DOHH2 (cell line): ENCODE measurements around the gene SETD3.

Experiments used
- H3F3A ChIP-seq: fragments of 200-600 bp; sonication (generic), shearing (Covaris generic); 2 replicates; pipeline ENCODE4 v1.6.0; 2016; ENCODE audit warnings: antibody characterized with exemption, mild to moderate bottlenecking; ENCODE audit not compliant: control insufficient read depth, insufficient read depth
- H3K27ac ChIP-seq: fragments of 200-600 bp; sonication (generic); 2 replicates; pipeline ENCODE4 v1.5.1; 2014; ENCODE audit warnings: low read depth, mild to moderate bottlenecking, low read length, moderate library complexity
- H3K27me3 ChIP-seq: fragments of 200-600 bp; sonication (generic); 2 replicates; pipeline ENCODE4 v1.6.1; 2014; ENCODE audit warnings: mild to moderate bottlenecking, low read length, mixed read lengths; ENCODE audit not compliant: control insufficient read depth
- H3K36me3 ChIP-seq: fragments of 200-600 bp; sonication (generic); 2 replicates; pipeline ENCODE4 v1.6.1; 2014; ENCODE audit warnings: mild to moderate bottlenecking, low read length, moderate library complexity, mixed read lengths; ENCODE audit not compliant: control insufficient read depth
- H3K4me1 ChIP-seq: fragments of 200-600 bp; sonication (generic); 2 replicates; pipeline ENCODE4 v1.6.1; 2014; ENCODE audit warnings: mild to moderate bottlenecking, low read length, mixed read lengths; ENCODE audit not compliant: control insufficient read depth
- H3K4me2 ChIP-seq: fragments of 200-600 bp; sonication (generic); 2 replicates; pipeline ENCODE4 v1.6.0; 2014; ENCODE audit warnings: mild to moderate bottlenecking, low read length, moderate library complexity
- H3K4me3 ChIP-seq: fragments of 200-600 bp; sonication (generic); 2 replicates; pipeline ENCODE4 v1.5.1; 2014; ENCODE audit warnings: mild to moderate bottlenecking, low read length, mixed read lengths
- H3K79me2 ChIP-seq: fragments of 200-600 bp; sonication (generic); 2 replicates; pipeline ENCODE4 v1.6.1; 2014; ENCODE audit warnings: mild to moderate bottlenecking, low read length, mixed read lengths; ENCODE audit not compliant: control insufficient read depth
- H3K9me2 ChIP-seq: fragments of 200-600 bp; sonication (generic); replicated peaks from 2 replicates; pipeline ENCODE4 v1.6.1; 2014; ENCODE audit warnings: mild to moderate bottlenecking, low read length, mixed read lengths; ENCODE audit not compliant: control insufficient read depth
- H3K9me3 ChIP-seq: fragments of 200-600 bp; sonication (generic); 2 replicates; pipeline ENCODE4 v1.6.1; 2014; ENCODE audit warnings: antibody characterized with exemption, low read length, mixed read lengths; ENCODE audit not compliant: control insufficient read depth, insufficient read depth
- H4K20me1 ChIP-seq: fragments of 200-600 bp; sonication (generic); 2 replicates; pipeline ENCODE4 v1.6.0; 2014; ENCODE audit warnings: low read depth, mild to moderate bottlenecking, antibody characterized with exemption, low read length, moderate library complexity; ENCODE audit not compliant: control insufficient read depth, insufficient read depth
- CTCF ChIP-seq: fragments of 200-600 bp; sonication (generic); IDR thresholded peaks from one replicate; pipeline ENCODE4 v1.5.1; 2014; ENCODE audit warnings: antibody characterized with exemption, mild to moderate bottlenecking, low read depth, low read length; ENCODE audit not compliant: poor library complexity, severe bottlenecking
- EZH2phosphoT487 ChIP-seq: fragments of 200-600 bp; sonication (generic); IDR thresholded peaks from 2 replicates; pipeline ENCODE4 v1.6.1; 2017; ENCODE audit warnings: borderline replicate concordance, mild to moderate bottlenecking, antibody characterized with exemption, low read length, moderate library complexity, mixed read lengths

SETD3 gene

DNA sequence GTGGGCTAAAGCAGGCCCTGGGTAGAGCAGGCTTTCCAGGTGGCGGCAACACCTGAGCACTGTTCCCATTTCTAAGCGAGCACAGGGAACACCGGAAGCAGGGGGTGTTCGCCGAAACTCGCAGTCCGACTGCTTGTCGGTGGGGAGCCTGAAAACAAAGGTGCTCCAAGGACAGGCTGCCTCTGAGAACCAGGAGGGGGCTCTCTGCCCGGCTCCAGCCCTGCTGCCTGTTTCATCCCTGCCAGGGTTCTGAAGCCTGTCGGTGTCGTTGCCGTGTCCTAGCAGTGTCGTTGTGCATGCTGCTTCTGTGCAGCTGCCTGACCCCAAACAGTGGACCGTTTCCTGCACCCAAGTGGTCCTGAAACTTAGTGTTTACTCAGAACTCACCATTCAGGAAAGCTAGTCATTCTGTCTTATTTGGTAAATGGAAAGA lies 22.3 kb upstream of the SETD3 start:
- Histone ChIP-seq H4K20me1 (no peaks in the 10 kb centered on the region), H3K4me2 (no peak overlapping the region), H3K4me3 (no peak overlapping the region)

DNA sequence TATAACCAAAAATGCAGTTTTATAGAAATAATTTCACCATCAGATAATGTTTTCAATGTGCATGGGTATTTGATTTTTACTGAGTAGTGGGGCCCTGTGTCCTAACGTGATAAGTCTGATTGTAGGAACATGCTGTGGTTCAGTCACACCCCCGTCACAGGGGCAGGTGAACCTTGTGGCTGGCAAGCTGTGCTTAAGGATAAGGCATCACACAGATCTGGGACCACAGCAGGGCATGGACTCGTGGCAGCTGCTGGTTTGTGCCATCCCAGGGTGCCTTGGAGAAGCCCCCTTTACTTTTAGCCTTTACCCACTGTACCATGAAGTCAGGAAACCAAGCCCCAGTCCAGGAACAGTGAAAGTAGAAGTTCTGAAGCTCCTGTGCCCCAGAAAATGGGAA lies 17.2 kb upstream of the SETD3 start:
- H3K4me1 ChIP-seq, result no peaks in the 10 kb centered on the region
- no peak for TF ChIP-seq CTCF
- no peak for TF ChIP-seq EZH2phosphoT487
- no peaks in the 10 kb centered on the region for H3F3A ChIP-seq
- no peaks in the 10 kb centered on the region for H4K20me1 ChIP-seq
- H3K27me3 ChIP-seq, result no peaks in the 10 kb centered on the region
- no peak overlapping the region for H3K4me3 ChIP-seq
- no peak overlapping the region for H3K27ac ChIP-seq
- H3K4me2 ChIP-seq, result no peak overlapping the region
- no peaks in the 10 kb centered on the region for H3K9me3 ChIP-seq
- H3K36me3 ChIP-seq, result peaks cover 75% of the 10 kb centered on the region
- H3K9me2 ChIP-seq, result no peaks in the 10 kb centered on the region
- H3K79me2 ChIP-seq, result peaks cover 2% of the 10 kb centered on the region

More for the DNA sequence above, 22.3 kb upstream of the SETD3 start:
- Histone ChIP-seq H3K9me3 (no peaks in the 10 kb centered on the region), H3K79me2 (no peaks in the 10 kb centered on the region), H3K36me3 (peaks cover 83% of the 10 kb centered on the region), H3K4me1 (no peaks in the 10 kb centered on the region), H3K9me2 (no peaks in the 10 kb centered on the region), H3F3A (no peaks in the 10 kb centered on the region), H3K27me3 (no peaks in the 10 kb centered on the region), H3K27ac (no peak overlapping the region)
- TF ChIP-seq CTCF (no peak), EZH2phosphoT487 (no peak)

GRCh38 chr14:99497341-99497740 lies 16.7 kb upstream of the SETD3 start:
- Histone ChIP-seq H3K4me3 (no peak overlapping the region), H3K79me2 (peaks cover 7% of the 10 kb centered on the region), H3K27me3 (no peaks in the 10 kb centered on the region), H3K9me2 (no peaks in the 10 kb centered on the region), H3F3A (no peaks in the 10 kb centered on the region), H3K27ac (no peak overlapping the region), H3K4me1 (no peaks in the 10 kb centered on the region), H4K20me1 (0 out of 2 replicates have a peak, but pooled peaks cover 4% of the 10 kb centered on the region), H3K36me3 (peaks cover 75% of the 10 kb centered on the region), H3K9me3 (no peaks in the 10 kb centered on the region), H3K4me2 (no peak overlapping the region)
- TF ChIP-seq CTCF, result no peak
- TF ChIP-seq EZH2phosphoT487, result no peak
